Measurements from ENCODE around the gene SP100.
"Not testable (repeated sequence)": the region's sequence is repeated elsewhere in the genome, so short reads cannot be mapped to it uniquely, and the experiment has no call there.

The SP100 gene

DNA sequence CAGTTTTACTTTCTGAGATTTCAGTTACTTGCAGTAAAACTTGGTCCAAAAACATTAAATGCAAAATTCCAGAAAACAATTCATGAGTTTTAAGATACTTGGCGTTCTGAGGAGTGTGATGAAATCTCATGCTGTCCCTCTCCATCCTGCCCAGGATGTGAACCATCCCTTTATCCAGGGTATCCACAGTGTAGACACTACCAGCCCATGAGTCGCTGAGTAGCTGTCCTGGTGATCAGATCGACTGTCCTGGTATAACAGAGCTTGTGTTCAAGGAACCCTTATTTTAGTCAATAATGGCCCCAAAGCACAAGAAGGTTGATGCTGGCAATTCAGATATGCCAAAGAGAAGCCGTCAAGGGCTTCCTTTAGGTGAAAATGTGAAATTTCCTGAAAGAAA is 3.2 kb downstream of the SP100 start:
- no peak for DNase-seq (ENCODE audit: low read depth in 2 of 2)

DNA sequence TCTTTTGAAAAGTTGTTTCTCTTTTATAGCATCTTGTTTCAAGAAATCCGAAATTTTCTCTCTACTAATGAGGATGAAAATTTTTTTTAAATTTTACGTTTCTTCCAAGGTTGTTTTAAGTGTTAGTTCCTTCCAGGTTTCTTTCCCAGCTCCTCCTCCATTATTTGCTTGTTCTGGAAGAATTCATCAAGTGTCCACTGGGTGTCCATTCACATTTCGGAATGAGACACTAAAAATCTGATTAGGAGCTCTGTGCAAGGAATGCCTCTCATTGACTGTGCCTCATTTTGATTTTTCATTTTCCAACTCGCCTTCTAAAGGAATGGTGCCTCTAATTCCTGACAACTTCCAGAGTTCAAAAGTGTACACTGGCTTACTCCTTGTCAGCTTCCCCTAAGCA is 6.1 kb downstream of the SP100 start:
- DNase-seq (ENCODE audit: low read depth in 2 of 2), result no peak

DNA sequence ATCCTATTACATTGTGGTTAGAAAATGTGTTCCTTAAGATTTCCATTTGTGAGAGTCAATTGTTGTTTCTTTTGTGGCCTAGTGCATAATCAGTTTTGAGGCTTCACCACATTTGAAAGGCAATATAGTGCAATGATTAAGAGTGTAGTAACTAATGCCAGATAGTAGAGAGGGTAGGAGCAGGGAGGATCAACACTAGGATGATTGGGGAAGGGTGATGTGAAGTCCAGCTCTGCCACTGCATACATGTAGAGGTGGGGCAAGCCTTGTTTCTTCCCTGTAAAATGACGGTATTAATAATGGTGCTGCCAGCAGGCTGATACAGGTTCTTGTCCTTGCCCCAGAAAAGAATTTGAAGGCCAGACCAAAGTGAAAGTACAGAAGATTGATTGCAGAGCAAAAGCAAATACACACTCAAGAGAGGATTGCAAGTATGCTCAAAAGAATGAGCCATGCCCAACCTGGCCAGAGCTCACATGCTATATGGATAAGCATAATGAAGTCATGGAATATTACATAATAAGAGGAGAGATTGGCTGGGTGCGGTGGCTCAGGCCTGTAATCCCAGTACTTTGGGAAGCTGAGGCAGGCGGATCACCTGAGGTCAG is 8.0 kb downstream of the SP100 start:
- no peak for DNase-seq (ENCODE audit: low read depth in 2 of 2)

DNA sequence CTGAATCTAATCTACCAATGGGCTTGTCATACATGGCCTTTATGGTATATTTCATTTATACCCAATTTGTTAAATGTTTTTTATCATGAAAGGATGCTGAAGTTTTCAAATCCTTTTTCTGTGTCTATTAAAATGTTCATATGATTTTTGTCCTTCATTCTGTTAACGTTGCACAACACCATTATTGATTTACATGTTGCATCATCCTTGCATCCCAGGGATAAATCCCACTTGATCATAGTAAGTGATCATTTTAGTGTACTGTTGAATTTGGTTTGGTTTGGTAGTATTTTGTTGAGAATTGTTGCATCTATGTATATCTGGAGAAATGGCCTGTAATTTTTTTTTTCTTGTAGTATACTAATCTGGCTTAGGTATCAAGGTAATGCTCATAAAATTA is 9.4 kb downstream of the SP100 start:
- DNase-seq (ENCODE audit: low read depth in 2 of 2), result no peak

DNA sequence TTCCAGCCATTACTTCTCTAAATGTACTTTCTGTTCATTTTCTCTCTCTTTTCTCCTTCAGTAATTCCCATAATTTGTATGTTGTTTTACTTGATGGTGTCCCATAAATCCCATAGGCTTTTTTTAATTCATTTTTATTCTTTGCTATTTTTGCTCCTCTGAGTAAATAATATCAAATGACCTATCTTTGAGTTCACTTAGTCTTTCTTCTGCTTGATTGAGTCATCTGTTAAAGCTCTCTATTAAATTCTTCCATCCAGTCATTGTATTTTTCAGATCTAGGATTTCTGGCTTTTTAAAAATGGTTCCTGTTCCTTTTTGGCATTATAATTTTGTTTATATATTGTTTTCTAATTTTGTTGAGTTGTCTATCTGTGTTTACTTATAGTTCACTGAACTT is 13.5 kb downstream of the SP100 start:
- no peak for DNase-seq (ENCODE audit: low read depth in 2 of 2)

DNA sequence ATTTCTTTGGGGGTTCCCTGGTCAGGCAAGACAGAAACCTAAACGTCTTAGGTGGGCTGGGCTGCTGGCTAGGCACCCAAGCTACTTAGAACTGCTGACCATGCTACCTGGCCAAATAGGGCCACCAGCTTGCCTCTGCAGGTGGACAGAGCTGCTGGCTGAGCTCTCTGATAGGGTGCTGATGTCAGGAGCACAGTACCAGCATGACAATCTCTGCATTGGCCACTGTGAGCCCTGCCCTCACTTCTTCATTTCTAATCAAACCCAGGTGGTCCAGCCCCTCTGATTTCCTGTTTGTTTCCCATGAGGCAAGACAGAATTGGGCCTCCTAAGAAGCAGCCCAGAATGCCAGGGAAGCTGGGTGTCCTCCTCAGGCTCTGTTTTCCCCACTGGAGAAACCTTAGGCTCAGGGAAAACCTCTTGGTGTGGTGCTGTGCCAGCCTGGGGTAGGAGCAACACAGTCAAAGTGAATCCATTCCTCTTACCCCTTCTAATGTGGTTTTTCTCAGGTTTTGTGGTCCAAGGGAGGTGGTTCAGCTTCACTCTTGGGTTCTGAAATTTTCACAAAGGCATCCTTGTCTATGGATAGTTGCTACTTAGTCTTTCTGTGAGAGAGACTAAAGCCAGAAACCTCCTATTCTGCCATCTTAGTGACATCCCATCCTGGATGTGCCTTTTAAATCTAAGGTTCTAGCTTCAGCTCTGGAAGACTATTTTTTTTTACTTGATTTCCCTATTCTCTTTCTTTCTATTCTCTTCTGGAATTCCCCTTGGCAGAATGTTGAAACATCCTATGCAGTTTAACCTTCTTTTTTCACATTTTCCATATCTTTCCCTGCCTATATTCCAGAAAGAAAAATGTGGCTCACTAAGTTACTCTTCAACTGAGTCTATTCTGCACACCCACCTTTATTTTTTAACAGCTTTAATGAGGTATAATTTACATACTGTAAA is 15.2 kb downstream of the SP100 start:
- DNase-seq (ENCODE audit: low read depth in 2 of 2), result no peak

DNA sequence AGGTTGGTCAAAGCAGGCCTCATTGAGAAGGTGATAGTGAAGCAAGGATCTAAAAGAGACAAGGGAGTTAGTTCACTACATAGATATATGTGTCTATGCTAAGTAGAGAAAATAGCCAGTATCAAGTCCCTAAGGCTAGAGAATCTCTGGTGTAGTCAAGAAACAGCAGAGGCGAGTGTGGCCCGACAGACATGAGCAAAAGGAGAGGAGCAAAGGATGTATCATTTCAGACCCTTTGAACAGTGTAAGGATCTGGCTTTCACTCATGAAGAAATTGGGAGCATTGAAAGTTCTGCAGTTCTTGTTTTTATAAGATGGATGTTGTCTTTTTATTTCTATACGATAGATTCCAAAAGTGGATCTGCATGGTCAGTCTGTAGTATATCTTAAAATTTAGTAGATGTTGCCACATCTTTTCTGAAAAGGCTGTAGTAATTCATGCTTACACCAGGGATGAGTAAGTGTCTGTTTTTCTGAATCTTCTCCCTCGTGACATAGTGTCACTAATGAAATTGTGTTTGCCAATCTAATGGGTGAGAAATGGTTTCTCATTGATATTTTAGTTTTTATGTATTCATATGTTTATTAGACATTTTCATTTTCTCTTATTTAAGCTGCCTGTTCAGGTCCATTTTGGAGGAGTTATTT is 18.8 kb downstream of the SP100 start:
- DNase-seq (ENCODE audit: low read depth in 2 of 2), result no peak

DNA sequence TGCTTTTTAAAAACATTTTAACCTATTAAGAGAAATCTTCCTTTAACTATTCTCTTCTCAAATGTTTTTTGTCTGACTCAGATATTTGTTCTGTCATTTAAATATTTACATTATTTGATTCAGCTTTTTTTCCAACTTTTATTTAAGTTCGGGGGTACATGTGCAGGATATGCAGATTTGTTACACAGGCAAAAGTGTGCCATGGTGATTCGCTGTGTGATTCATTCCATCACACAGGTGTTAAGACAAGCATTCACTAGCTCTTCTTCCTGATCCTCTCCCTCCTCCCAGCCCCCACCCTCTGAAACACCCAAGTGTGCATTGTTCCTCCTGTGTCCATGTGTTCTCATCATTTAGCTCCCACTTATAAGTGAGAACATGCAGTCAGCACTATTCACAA is 19.4 kb downstream of the SP100 start:
- no peak for DNase-seq (ENCODE audit: low read depth in 2 of 2)

DNA sequence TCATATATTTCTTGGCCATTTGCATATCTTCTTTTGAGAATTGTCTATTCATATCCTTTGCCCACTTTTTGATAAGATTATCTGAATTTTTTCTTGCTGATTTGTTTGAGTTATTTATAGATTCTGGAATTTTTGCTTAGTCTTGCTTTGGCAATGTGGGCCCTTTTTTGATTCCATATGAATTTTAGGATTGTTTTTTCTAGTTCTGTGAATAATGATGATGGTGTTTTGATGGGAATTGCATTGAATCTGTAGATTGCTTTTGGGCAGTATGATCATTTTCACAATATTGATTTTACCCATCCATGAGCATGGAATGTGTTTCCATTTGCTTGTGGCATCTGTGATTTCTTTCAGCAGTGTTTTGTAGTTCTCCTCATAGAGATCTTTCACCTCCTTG is 23.1 kb downstream of the SP100 start:
- not testable (repeated sequence) for DNase-seq (ENCODE audit: low read depth in 2 of 2)

DNA sequence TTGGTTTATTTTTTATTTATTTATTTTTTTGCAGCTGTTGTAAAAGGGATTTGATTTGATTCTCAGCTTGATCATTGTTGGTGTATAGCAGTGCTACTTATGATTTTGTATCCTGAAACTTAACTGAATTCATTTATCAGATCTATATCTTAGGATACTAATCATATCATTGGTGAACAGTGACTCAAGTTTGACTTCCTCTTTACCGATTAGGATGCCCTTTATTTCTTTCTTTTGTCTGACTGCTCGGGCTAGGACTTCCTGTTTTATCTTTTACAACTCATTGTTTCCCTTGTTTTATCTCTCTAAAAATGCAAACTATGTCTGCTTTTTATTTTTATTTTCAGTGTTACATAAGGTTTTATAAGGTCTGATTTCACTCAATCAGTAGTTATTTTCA is 23.6 kb downstream of the SP100 start:
- DNase-seq (ENCODE audit: low read depth in 2 of 2), result no peak

DNA sequence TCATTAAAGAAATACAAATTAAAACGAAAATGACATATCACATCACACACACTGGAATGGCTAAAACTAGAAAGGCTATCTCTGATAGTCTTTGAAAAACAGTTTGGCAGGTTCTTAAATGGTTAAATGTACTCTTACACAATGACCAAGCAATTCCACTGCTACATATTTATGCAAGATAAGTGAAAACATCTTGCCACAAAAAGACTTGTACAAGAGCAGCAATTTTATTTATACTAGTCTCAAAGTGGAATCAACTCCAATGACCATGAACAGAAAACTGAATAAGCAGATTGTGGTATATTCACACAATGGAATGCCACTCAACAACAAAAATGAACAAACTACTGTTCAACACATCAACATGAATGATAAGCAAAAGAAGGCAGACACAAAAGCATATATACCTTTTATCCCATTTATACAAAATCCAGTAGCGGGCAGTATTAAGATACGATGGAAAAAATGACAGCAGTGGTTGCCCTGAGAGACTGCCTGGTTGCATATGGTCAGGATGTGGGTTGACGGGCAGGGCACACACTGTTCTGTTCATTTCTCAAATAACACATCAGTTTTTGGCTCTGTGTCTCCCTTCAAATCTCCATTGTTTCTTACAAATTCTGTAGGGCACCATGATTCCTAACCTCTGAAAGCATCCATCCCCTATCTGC is 25.4 kb downstream of the SP100 start:
- peak; percentile 17 to 43 for DNase-seq (ENCODE audit: low read depth in 2 of 2)

DNA sequence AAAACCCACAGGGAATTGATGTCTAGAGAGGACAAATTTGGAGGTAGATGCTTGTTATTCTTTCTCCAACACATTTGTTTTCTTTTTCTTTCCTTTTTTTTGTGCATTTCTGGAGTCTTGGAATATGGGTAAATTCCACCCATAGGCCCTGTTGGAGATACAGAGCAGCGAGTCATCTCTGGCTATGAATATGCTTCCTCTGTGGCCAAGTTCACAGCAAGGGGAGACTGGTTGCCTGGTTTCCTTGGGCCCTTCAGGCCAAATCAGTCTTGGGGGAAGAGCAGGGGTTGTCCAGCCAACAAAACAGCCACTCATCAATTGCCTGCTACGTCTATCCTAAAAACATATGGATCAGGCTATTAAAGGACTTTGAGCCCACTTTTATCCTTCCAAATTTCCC is 27.5 kb downstream of the SP100 start:
- DNase-seq (ENCODE audit: low read depth in 2 of 2), result no peak

DNA sequence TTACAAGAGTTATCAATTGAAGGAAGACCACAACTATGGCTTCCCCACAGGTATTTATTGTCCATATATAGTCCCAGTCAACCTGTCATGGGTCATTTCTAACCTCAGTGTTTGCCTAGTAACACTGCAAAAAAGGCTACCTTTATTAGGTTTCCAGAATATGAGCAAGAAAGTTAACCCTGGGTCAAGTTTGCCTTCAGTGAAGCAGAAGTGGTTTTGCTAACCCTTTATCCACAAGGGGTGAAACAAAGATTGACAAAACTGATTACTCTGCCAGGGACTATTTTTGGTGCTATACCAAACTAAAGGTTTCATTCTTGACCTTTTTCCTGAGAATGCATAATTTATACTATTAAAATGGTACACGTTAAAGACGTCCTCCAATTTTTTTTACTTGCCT is 28.8 kb downstream of the SP100 start:
- no peak for DNase-seq (ENCODE audit: low read depth in 2 of 2)

DNA sequence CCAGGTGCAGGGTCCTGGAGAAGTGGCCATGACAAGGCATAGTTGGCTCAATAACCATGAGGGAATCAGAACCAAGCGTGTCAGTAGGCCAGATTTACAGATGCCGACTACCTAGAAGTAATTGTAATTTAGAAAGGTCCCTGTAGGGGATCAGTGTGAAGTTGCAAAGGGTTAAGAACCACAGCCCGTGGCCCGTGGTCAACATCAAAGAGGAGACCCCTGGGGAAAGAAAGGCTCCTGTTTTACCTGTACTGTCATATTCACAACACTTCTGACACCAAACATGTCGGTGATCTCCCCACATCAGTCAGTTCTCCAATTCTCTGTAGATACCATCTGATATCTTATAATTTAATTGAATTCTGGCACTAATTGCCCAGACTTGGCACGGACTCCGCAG is 31.0 kb downstream of the SP100 start:
- DNase-seq (ENCODE audit: low read depth in 2 of 2), result no peak

DNA sequence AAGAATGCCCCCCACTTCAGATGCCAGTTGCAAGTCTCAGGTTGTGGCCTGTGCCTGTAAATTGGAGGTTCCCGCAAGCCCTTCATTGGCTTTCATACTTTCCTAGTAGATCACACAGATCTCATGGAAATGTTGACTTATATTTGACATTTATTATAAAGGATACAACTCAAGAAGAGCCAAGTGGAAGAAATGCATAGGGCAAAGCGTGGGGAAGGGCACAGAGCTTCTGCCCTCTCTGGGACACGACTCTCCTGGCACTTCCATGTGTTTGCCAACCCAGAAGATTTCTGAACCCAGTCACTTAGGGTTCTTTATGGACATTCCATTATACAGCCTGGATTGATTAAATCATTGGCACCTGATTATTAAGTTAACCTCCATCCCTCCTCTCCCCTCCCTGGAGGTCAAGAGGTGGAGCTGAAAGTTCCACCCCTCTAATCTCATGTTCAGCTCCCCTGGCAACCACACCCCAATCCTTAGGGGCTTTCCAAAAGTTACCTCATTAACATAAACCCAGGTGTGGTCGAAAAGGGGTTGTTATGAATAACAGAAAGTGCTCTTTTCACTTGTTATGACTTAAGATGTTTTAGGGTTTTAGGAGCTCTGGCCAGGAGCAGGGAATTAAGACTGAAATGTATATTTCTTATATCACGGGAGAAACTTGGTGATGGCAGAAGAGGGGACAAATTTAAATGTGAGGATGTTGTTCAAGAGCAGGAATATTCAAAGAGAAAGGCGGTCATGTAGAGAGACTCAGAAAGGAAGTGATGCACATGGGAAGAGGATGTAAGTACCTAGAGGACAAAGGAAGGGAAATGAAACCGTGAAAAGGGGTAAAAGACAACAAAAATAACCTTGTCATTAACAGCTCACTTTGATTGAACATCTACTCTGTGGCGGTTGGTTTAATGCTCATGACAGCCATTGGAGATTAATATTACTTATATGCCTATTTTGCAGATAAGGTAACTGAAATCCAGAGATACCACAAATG is 31.8 kb downstream of the SP100 start:
- DNase-seq (ENCODE audit: low read depth in 2 of 2), result no peak

DNA sequence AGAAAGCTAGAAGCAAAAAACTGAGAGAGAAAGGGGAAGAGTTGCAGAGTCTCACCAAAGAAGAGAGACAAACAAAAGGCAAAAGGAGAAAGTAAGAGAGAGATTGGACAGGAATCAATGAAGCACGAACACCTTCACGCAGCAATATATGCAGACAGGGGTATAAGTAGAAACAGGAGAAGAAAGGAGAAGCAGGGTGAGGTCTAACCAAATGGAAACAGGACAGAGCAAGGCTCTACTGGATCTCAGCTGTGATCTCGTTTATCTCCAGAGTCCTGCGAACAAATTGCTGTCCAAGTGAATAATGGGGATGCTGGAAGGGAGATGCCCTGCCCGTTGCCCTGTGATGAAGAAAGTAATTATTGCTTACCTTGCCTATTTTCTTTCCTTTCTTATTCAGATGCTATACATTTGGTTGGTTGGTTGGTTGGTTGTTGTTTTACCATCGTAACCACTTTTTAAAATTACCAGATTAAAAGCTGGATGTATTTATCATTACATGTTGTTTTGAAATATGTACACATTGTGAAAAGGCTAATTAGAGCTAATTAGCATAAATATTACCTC is 34.0 kb downstream of the SP100 start:
- DNase-seq (ENCODE audit: low read depth in 2 of 2), result no peak

DNA sequence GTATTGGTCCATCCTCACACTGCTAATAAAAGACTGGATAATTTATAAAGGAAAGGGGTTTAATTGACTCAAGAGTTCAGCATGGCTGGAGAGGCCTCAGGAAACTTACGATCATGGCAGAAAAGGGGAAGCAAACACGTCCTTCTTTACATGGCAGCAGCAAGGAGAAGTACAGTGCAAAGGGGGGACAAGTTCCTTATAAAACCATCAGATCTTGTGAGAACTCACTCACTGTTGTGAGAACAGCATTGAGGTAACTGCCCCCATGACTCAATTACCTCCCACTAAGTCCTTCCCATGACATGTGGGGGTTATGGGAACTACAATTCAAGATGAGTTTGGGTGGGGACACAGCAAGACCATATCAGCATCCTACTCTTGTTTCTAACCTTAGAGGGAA is 37.0 kb downstream of the SP100 start:
- no peak for DNase-seq (ENCODE audit: low read depth in 2 of 2)

DNA sequence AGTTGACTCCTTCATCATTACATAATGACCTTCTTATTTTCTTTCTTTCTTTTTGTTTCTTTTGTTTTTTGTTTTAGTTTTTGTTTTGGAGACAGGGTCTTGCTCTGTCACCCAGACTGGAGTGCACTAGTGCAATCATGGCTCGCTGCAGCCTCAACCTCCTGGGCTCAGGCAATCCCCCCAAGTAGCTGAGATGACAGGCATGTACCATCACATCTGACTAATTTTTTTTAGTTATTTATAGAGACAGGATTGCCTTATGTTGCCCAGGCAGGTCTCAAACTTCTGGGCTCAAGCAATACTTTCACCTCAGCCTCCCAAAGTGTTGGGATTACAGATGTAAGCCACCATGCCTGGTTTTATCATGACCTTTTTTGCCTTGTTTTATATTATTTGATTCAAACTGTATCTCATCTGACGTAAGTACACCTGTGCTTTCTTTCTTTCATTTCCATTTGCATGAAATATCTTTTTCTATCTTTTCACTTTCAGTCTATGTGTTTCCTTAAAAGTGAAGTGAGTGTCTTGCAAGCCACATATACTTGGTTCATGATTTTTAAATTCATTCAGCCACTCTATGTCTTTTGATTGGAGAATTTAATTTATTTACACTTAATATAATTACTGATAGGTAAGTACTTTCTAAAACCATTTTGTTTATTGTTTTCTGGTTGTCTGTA is 39.1 kb downstream of the SP100 start:
- DNase-seq (ENCODE audit: low read depth in 2 of 2), result no peak

DNA sequence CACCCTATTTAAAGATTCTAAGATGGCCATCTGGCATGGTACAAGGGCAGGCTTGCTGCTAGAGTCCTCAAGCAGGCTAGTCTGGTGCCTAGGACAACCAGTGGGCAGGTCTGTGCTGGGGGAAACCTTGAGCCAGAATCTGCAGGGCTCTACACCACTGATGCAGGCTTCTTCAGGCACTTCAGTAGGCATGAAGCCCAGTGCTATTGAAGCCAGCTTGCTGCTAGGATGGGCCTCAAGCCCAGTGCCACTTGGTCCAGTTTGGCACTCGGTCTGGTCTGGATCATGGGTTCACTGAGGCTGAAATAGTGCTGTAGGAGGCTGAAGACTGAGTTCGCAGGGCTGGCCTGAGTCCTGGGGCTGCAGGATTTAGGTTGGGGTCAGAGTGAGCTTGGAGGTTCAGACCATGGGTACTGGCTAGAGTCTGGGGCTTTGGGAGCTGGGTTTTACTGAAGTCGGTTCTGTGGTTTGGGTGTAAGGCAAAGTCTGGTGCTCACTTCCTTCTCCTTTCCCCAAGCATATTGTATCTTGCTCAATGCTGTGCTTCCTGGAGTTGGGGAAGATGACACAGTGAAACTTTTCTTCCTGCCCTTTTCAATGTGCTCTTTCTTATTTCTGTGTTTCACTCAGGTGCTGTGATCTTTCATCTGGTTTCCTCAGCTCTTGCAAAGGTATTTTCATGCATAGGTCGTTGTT is 41.2 kb downstream of the SP100 start:
- DNase-seq (ENCODE audit: low read depth in 2 of 2), result no peak

DNA sequence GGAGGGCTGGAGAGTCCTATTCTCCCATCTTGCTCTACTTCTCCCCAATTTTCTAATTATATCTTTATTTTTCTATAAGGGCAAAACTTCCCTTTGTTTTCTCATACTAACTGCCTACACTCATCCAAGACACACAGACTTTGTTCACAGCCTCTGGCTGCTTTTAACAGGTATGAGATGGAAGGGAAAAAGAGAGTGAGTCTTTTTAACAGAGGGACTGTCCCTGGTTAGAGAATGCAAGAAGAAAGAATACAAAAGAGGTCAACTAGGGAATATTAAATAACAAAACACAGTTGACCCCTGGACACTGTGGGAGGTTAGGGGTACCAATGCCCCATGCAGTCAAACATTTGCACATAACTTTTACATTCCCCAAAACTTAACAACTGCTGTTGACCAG is 41.8 kb downstream of the SP100 start:
- DNase-seq (ENCODE audit: low read depth in 2 of 2), result no peak

Data from stimulated activated CD8-positive, alpha-beta memory T cell treated with anti-CD3 and anti-CD28 coated beads, Interleukin-15, amount 100 ng/mL, for 4 hours (primary cell).